K562 (cell line): ENCODE results near the gene GARIN1A. TPM values are rescaled to one million over a fixed set of nuclear protein-coding genes. Genes with fewer than 3 reads are reported as not detected.

Source experiments
- ARHGAP35 ChIP-seq: fragments of 450-650 bp; IDR thresholded peaks from 2 replicates; pipeline ENCODE4 v1.6.1; 2018; ENCODE audit not compliant: partially characterized antibody
- ASH1L ChIP-seq: fragments of 450-650 bp; IDR thresholded peaks from 2 replicates; pipeline ENCODE4 v1.6.1; 2018; ENCODE audit warnings: borderline replicate concordance, mild to moderate bottlenecking, low read depth; ENCODE audit not compliant: partially characterized antibody
- EHMT2 ChIP-seq: fragments of 450-650 bp; IDR thresholded peaks from 2 replicates; pipeline ENCODE4 v1.6.1; 2018; ENCODE audit warnings: antibody characterized with exemption
- GABPB1 ChIP-seq: sonication (generic); formaldehyde crosslinking; IDR thresholded peaks from 2 replicates; pipeline ENCODE4 v1.8.0; 2022; ENCODE audit warnings: mild to moderate bottlenecking, missing genetic modification reagents
- MCM7 ChIP-seq, 2 experiments: fragments of 450-650 bp; IDR thresholded peaks; 2 replicates each; pipeline ENCODE4 v1.6.1; 2016 to 2018
- MYBL2 ChIP-seq, 2 experiments: fragments of 450-650 bp in 1 of 2; sonication (generic) in 1 of 2; formaldehyde crosslinking in 1 of 2; IDR thresholded peaks; 2 replicates each; pipeline versions ENCODE4 v1.6.1 to v1.8.1; 2017 to 2022; ENCODE audit warnings: borderline replicate concordance in 1 of 2, inconsistent platforms in 1 of 2, low read depth in 1 of 2, mild to moderate bottlenecking in 1 of 2, missing genetic modification reagents in 1 of 2, moderate library complexity in 1 of 2
- OTX1 ChIP-seq: fragments of 450-650 bp; formaldehyde crosslinking; IDR thresholded peaks from 2 replicates; pipeline ENCODE4 v1.4.0; 2022; ENCODE audit warnings: mild to moderate bottlenecking
- THRAP3 ChIP-seq: fragments of 450-650 bp; IDR thresholded peaks from 2 replicates; pipeline ENCODE4 v1.6.1; 2016; ENCODE audit warnings: mild to moderate bottlenecking, inconsistent platforms, borderline replicate concordance
- ZBTB26 ChIP-seq: fragments of 450-650 bp; formaldehyde crosslinking; IDR thresholded peaks from 2 replicates; pipeline ENCODE4 v1.4.0; 2022; ENCODE audit warnings: missing genetic modification characterization
- polyA plus RNA-seq, 8 experiments: library from polyadenylated mRNA; depleted of rRNA in 4 of 8; stranded (reverse) in 5 of 8; unstranded in 3 of 8; fragments of >200 nt; fragmentation: Nextera tagmentation in 2 of 8; fragmentation: Illumina TruSeq in 1 of 8; extraction: Ambion mirVana in 2 of 8; extraction: Trizol in 1 of 8; gene quantifications; 2 replicates each; pipeline versions ENCODE4 v1.2.1 to v1.2.3, GENCODE V29; 2011 to 2014; ENCODE audit warnings: inconsistent platforms in 1 of 8, missing spikeins in 1 of 8
- total RNA-seq, 7 experiments: library from RNA; depleted of rRNA in 6 of 7; stranded (reverse); fragments of >200 nt in 6 of 7; fragmentation: Illumina TruSeq in 2 of 7; extraction: Trizol in 2 of 7; gene quantifications; 2 replicates each; pipeline versions ENCODE4 v1.2.1 to v1.2.3, GENCODE V29; 2011 to 2021; ENCODE audit warnings: low replicate concordance in 1 of 7
- TF ChIP-seq, protein P1 (sequence below): fragments of 450-650 bp; IDR thresholded peaks from 2 replicates; pipeline ENCODE4 v1.6.1; 2016; ENCODE audit warnings: antibody characterized with exemption

GARIN1A gene
- total and polyA plus RNA-seq, 9 of the 15 experiments (the other 6 are each of a cell fraction or from before 2014, with no cell fraction given), result 0.01 to 0.41 (median 0.04) TPM; not detected in 3

- TF ChIP-seq MYBL2 (IDR thresholded peaks at IDR 0.05; ENCODE audit: low read depth), result peak; percentile 11; the same call in 1 of the 2 replicates
- TF ChIP-seq MYBL2 (CRISPR knock-in tag; IDR thresholded peaks at IDR 0.05; ENCODE audit: borderline replicate concordance), result no peak
- peak; percentile 29; the same call in 1 of the 2 replicates for TF ChIP-seq EHMT2
- TF ChIP-seq MCM7 (IDR thresholded peaks at IDR 0.05), result peak; percentile 18 to 57; a peak in 1 of 4 replicates
- TF ChIP-seq, protein P1, sequence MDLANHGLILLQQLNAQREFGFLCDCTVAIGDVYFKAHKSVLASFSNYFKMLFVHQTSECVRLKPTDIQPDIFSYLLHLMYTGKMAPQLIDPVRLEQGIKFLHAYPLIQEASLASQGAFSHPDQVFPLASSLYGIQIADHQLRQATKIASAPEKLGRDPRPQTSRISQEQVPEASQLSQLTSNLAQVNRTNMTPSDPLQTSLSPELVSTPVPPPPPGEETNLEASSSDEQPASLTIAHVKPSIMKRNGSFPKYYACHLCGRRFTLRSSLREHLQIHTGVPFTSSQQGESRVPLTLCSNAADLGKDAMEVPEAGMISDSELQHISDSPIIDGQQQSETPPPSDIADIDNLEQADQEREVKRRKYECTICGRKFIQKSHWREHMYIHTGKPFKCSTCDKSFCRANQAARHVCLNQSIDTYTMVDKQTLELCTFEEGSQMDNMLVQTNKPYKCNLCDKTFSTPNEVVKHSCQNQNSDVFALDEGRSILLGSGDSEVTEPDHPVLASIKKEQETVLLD, result 0 out of 2 replicates have a peak, but pooled peaks have one; percentile 37
- 0 out of 2 replicates have a peak, but pooled peaks have one; percentile 48 for TF ChIP-seq THRAP3
- peak; percentile 91 for TF ChIP-seq OTX1 (CRISPR knock-in tag)
- TF ChIP-seq ARHGAP35, result peak; percentile 22
- peak; percentile 86; the same call in 1 of the 2 replicates for TF ChIP-seq ZBTB26 (CRISPR knock-in tag)
- TF ChIP-seq ASH1L, result peak; percentile 23
- TF ChIP-seq GABPB1 (CRISPR knock-in tag), result no peak
Observed at GRCh38 chr7:128707752-128708151, 35.7 kb downstream of the GARIN1A start (continued).
